Endothelial cell (in vitro differentiated cells): ENCODE data around the gene SUCNR1. TPM values are rescaled to one million over a fixed set of nuclear protein-coding genes. Genes with fewer than 3 reads are reported as not detected.

Experiments
- DNase-seq: peaks from one replicate; pipeline ENCODE4 v3.0.0; 2021; ENCODE audit warnings: low spot score
- H3K27ac Mint-ChIP-seq: one replicate; pipeline ENCODE4 v1.8.0; 2021; ENCODE audit warnings: mixed read lengths, inconsistent platforms; ENCODE audit not compliant: unreplicated experiment
- H3K27me3 Mint-ChIP-seq: one replicate; pipeline ENCODE4 v1.8.0; 2021; ENCODE audit warnings: mild to moderate bottlenecking, moderate library complexity, mixed read lengths, inconsistent platforms; ENCODE audit not compliant: unreplicated experiment
- H3K36me3 Mint-ChIP-seq: one replicate; pipeline ENCODE4 v1.8.0; 2021; ENCODE audit warnings: mild to moderate bottlenecking, low read depth, mixed read lengths, inconsistent platforms; ENCODE audit not compliant: unreplicated experiment
- H3K4me1 Mint-ChIP-seq: one replicate; pipeline ENCODE4 v1.8.0; 2021; ENCODE audit warnings: mild to moderate bottlenecking, mixed read lengths, inconsistent platforms; ENCODE audit not compliant: unreplicated experiment
- H3K4me3 Mint-ChIP-seq: one replicate; pipeline ENCODE4 v1.8.0; 2021; ENCODE audit warnings: mild to moderate bottlenecking, mixed read lengths, inconsistent platforms; ENCODE audit not compliant: unreplicated experiment
- H3K9me3 Mint-ChIP-seq: one replicate; pipeline ENCODE4 v1.8.0; 2021; ENCODE audit warnings: mixed read lengths, inconsistent platforms; ENCODE audit not compliant: unreplicated experiment
- long read RNA-seq: library from polyadenylated mRNA; unstranded; transcript quantifications from one replicate; pipeline ENCODE4 v2.0.0, GENCODE V29; 2020; ENCODE audit not compliant: unreplicated experiment
- total RNA-seq: library from RNA; stranded (reverse); fragmentation: NEBNext Ultra II Directional; extraction: Animal tissue kit (Norgen Biotek cat#: 25700); gene quantifications from one replicate; pipeline ENCODE4 v1.2.1, GENCODE V29; 2021; ENCODE audit not compliant: unreplicated experiment
- TF ChIP-seq, protein P1 (sequence below): fragments of 200-600 bp; sonication (generic); IDR thresholded peaks from one replicate; pipeline ENCODE4 v1.5.0; 2021; ENCODE audit warnings: antibody characterized with exemption; ENCODE audit not compliant: unreplicated experiment

SUCNR1 gene, protein sequence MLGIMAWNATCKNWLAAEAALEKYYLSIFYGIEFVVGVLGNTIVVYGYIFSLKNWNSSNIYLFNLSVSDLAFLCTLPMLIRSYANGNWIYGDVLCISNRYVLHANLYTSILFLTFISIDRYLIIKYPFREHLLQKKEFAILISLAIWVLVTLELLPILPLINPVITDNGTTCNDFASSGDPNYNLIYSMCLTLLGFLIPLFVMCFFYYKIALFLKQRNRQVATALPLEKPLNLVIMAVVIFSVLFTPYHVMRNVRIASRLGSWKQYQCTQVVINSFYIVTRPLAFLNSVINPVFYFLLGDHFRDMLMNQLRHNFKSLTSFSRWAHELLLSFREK
- 0.05 TPM for total RNA-seq
- long read RNA-seq, result 0 reads

DNA sequence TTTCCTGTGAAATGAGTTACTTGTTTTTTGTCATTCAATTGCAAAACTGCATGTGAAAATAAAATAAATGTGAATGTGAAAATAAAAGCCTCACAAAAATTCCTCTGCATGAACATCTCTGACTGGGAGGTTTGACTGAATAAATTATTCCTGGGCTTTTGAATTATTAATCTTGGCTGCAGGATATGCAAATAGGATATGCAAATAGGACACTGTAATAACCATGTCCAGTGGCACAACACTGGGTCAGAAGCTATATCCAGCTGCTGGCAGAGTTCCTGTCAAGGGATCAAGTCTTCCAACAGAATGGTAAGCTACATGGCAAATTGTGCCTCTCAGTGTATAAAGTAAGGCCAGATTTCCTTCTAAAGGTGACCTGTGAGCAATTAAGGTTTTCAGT, at the start of gene SUCNR1:
Gene SUCNR1 (plus strand): TSS at position 246 of the 400 bp plus-strand sequence. CDS start 6,250 bp downstream, outside the sequence.
- TF ChIP-seq, protein P1, sequence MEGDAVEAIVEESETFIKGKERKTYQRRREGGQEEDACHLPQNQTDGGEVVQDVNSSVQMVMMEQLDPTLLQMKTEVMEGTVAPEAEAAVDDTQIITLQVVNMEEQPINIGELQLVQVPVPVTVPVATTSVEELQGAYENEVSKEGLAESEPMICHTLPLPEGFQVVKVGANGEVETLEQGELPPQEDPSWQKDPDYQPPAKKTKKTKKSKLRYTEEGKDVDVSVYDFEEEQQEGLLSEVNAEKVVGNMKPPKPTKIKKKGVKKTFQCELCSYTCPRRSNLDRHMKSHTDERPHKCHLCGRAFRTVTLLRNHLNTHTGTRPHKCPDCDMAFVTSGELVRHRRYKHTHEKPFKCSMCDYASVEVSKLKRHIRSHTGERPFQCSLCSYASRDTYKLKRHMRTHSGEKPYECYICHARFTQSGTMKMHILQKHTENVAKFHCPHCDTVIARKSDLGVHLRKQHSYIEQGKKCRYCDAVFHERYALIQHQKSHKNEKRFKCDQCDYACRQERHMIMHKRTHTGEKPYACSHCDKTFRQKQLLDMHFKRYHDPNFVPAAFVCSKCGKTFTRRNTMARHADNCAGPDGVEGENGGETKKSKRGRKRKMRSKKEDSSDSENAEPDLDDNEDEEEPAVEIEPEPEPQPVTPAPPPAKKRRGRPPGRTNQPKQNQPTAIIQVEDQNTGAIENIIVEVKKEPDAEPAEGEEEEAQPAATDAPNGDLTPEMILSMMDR, result no peak
- no peaks in the 10 kb centered on the region for H3K27me3 Mint-ChIP-seq
- H3K4me3 Mint-ChIP-seq, result no peak within 1 kb of the TSS
- H3K36me3 Mint-ChIP-seq, result no peaks in the 10 kb centered on the region
- peaks cover 15% of the 10 kb centered on the region for H3K4me1 Mint-ChIP-seq
- H3K9me3 Mint-ChIP-seq, result no peaks in the 10 kb centered on the region
- H3K27ac Mint-ChIP-seq, result no peak within 1 kb of the TSS
- DNase-seq, result no peak

DNA sequence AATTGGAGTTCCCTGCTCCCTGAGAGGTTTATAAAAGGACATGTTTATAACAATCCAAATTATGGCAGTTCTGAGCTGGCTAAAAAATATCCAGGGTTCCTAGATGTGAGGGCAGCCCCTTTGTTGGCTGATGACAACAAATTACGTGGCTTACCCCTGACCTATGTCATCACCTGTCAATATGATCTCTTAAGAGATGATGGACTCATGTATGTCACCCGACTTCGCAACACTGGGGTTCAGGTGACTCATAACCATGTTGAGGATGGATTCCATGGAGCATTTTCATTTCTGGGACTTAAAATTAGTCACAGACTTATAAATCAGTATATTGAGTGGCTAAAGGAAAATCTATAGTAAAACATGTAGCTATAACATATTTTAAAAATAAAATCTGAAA, 45.6 kb upstream of the SUCNR1 start:
- Mint-ChIP-seq H3K4me1 (no peaks in the 10 kb centered on the region), H3K4me3 (no peak overlapping the region), H3K36me3 (no peaks in the 10 kb centered on the region), H3K9me3 (no peaks in the 10 kb centered on the region), H3K27me3 (no peaks in the 10 kb centered on the region), H3K27ac (no peak overlapping the region)
- no peak for DNase-seq
- TF ChIP-seq, protein P1, result no peak

DNA sequence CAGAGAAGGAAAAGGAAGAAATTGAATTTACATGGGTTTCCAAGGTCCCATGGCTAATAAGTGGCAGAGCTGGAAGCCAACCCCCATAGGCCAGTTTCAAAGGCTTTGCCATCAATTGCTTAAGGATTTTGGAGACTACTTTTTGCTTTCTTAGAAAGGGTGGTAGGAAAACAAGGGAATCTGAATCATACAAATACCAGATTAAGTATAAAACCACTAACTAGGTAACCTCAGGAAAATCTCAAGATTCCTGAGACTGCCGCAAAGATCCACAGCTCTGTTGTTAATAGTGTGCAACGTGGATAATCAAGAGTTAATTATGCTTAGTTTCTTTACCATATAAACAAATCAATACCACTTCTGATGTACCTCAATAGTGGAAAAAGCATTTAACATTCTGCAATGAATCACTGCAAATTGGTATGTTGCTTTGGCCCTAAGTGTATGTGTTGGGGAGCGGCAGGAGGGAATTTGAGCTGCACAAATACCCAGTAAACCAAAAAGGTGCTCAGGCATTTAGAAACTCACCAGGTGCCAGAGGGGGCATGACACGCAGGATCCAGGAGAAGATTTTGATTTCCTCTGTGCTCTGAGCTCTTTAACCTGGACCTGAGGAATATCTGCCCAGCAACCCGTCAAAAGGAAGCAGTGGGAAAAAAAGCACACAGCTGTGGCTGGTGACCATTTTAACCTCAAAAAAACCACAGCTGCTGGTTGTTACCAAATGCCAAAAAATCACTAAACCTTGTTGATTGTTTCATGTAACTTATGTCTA, 37.5 kb upstream of the SUCNR1 start:
- Mint-ChIP-seq H3K9me3 (no peaks in the 10 kb centered on the region), H3K36me3 (no peaks in the 10 kb centered on the region), H3K27me3 (no peaks in the 10 kb centered on the region), H3K4me1 (peaks cover 13% of the 10 kb centered on the region), H3K4me3 (no peak overlapping the region), H3K27ac (no peak overlapping the region)
- TF ChIP-seq, protein P1, result no peak
- DNase-seq, result no peak

DNA sequence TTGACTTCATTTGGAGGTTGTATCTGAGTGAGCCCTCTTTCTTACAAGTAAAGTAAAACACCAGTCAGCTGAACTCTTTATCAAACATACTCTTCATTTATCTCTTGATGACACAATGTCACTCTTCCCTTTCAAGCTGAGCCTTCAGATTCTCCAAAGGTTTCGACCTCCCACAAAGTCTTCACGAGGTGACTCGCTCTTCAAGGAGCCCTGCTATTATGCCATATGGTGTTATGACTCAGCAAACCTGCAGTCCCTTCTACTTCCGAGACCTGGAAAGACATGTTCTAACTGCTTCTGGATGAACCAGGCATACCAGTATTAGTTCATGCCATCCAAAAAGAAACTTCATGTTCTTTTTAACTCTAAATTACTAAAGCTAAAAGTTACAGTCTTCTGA, 36.4 kb upstream of the SUCNR1 start:
- Mint-ChIP-seq H3K27me3 (no peaks in the 10 kb centered on the region), H3K9me3 (no peaks in the 10 kb centered on the region), H3K4me1 (peaks cover 13% of the 10 kb centered on the region), H3K27ac (no peak overlapping the region), H3K36me3 (no peaks in the 10 kb centered on the region), H3K4me3 (no peak overlapping the region)
- TF ChIP-seq, protein P1, result no peak
- no peak for DNase-seq
